B cell (primary cell): ENCODE results near the gene CPEB3.

Experiments used
- CTCF ChIP-seq: fragments of 200-600 bp; IDR thresholded peaks from one replicate; pipeline ENCODE4 v1.8.0; 2022; ENCODE audit warnings: antibody characterized with exemption, mild to moderate bottlenecking
- EZH2 ChIP-seq: IDR thresholded peaks from 2 replicates; pipeline ENCODE4 v1.6.1; 2012; ENCODE audit warnings: borderline replicate concordance, low read depth, mild to moderate bottlenecking, moderate library complexity, low read length; ENCODE audit not compliant: insufficient read depth, poor library complexity, severe bottlenecking

- no peak for TF ChIP-seq CTCF
- no peak for TF ChIP-seq EZH2
Measured at GRCh38 chr10:92268748-92269147, 22.1 kb downstream of the CPEB3 start.
